ENCODE results near the gene KAT5. TPM values are rescaled to one million over a fixed set of nuclear protein-coding genes. Genes with fewer than 3 reads are reported as not detected.
A peak's percentile ranks its signal among the peaks of the same experiment; 100 is the strongest.

Gene KAT5
- total and polyA plus RNA-seq, 7 experiments from 2014 or later = 36.8 to 133 (median 104) TPM

DNA sequence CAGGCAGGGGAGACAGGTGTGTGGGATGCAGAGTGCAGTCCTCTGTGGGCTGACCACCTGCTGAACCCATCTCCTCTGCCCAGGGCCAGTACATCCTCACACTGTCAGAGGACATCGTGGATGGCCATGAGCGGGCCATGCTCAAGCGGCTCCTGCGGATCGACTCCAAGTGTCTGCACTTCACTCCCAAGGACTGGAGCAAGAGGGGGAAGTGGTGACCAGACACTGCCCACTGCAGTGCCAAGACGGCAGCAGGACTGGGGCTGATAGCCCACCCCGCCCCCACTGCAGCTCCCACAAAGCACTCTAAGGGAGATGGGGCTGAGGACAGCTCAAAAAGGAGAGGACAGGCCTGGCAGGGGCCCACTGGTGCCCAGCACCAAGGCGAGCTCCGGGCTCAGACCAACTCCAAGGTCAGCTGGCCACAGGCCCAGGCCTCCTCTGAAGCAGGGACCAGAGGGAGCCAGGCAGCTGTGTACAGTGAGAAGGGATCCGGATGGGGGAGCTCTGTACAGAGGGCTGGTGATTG, 7.0 kb downstream of the KAT5 start:
- ChIA-PET POLR2A (interaction anchor here (0.6 to 4.8 kb wide), 5 partner anchors 7 to 407 kb away, joined by 3 to 42 read pairs (median 5); partner anchors contain the start of gene KAT5), CTCF (interaction anchor here (1.0 kb wide), 1 partner anchor 91 kb away, joined by 3 read pairs; no protein-coding TSS in a partner anchor)
- H3K27ac Mint-ChIP-seq = peak overlapping the region in 7 of 9 donors; percentile 12 to 89 (median 64)
- peaks cover 20 to 53% (median 37%) of the 10 kb centered on the region in 7 donors for H3K4me1 Mint-ChIP-seq
- no peaks in the 10 kb centered on the region for H3K9me3 Mint-ChIP-seq
- H3K27me3 ChIP-seq (ENCODE audit: control insufficient read depth in 2 of 2, insufficient read depth in 2 of 2, low read length in 2 of 2) = no peaks in the 10 kb centered on the region
- H3K4me3 ChIP-seq (ENCODE audit: low read length) = no peak overlapping the region
- H3K4me3 Mint-ChIP-seq = peak overlapping the region; percentile 83 to 98 (median 92)
- no peaks in the 10 kb centered on the region for H3K9me3 ChIP-seq (ENCODE audit: control insufficient read depth in 2 of 3, low read length in 3 of 3)
- peak overlapping the region; percentile 79 for H3K27ac ChIP-seq (ENCODE audit: low read depth, low read length)
- DNase-seq (no peak), ATAC-seq (no peak)
- intact Hi-C loops (cut with micrococcal nuclease) = no loop called here
- no peaks in the 10 kb centered on the region for H3K27me3 Mint-ChIP-seq
- peaks cover 11 to 59% (median 19%) of the 10 kb centered on the region in 3 experiments for H3K36me3 ChIP-seq (ENCODE audit: control insufficient read depth in 2 of 3, insufficient read depth in 3 of 3, low read length in 3 of 3)
- H3K4me1 ChIP-seq (ENCODE audit: control insufficient read depth in 2 of 2, insufficient read depth in 2 of 2, low read length in 2 of 2) = peaks cover 14 to 16% of the 10 kb centered on the region in 2 donors
- H3K36me3 Mint-ChIP-seq = peaks cover 7 to 33% (median 10%) of the 10 kb centered on the region in 5 donors

DNA sequence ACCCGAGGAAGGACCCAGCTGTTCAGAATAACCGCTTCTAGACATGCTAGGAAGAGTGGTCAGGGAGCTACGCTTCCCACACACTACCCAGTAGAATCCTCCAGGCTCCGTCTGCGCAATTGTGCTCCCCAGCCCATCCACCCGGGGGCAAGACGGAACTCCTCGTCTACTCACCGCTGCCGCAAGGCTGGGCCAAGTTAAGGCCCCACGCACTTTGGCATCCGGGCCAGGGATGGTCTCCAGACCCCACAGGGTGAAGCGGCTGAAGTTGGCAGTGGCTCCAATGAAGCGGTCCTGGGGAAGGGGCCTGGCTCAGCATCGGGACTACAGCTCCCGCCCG, 7.8 kb downstream of the KAT5 start:
- Histone ChIP-seq H3K27me3 (ENCODE audit: control insufficient read depth in 2 of 2, insufficient read depth in 2 of 2, low read length in 2 of 2) (no peaks in the 10 kb centered on the region), H3K36me3 (ENCODE audit: control insufficient read depth in 2 of 3, insufficient read depth in 3 of 3, low read length in 3 of 3) (peaks cover 4 to 51% (median 13%) of the 10 kb centered on the region in 3 experiments), H3K9me3 (ENCODE audit: control insufficient read depth in 2 of 3, low read length in 3 of 3) (no peaks in the 10 kb centered on the region), H3K27ac (ENCODE audit: low read depth, low read length) (peak overlapping the region; percentile 79), H3K4me3 (ENCODE audit: low read length) (peak overlapping the region; percentile 70), H3K4me1 (ENCODE audit: control insufficient read depth in 2 of 2, insufficient read depth in 2 of 2, low read length in 2 of 2) (peaks cover 14 to 16% of the 10 kb centered on the region in 2 donors)
- Mint-ChIP-seq H3K27ac (peak overlapping the region in 7 of 9 donors; percentile 57 to 90 (median 87)), H3K4me3 (peak overlapping the region; percentile 83 to 98 (median 92)), H3K9me3 (no peaks in the 10 kb centered on the region), H3K27me3 (peaks cover 0 to under 1% (median 0%) of the 10 kb centered on the region in 5 donors), H3K4me1 (peaks cover 18 to 46% (median 34%) of the 10 kb centered on the region in 7 donors), H3K36me3 (peaks cover 3 to 27% (median 4%) of the 10 kb centered on the region in 5 donors)
- POLR2A ChIA-PET = interaction anchor here (0.6 to 4.8 kb wide), 7 partner anchors 8 to 406 kb away, joined by 3 to 42 read pairs (median 4); partner anchors contain the start of gene KAT5
- intact Hi-C loops (cut with micrococcal nuclease) = loop anchor here (1.0 kb wide), 4 partner anchors 8 to 282 kb away; partner anchors contain the start of genes BANF1 (in 2 of the 2), CFL1 (in 2 of the 2), EIF1AD (in 2 of the 2) and KAT5 (in 2 of the 2)
- peak; percentile 3 for ATAC-seq
- CTCF ChIA-PET = interaction anchor here (1.7 kb wide), 1 partner anchor 8 kb away, joined by 11 read pairs; the partner anchor contains the start of gene KAT5
- peak in 1 of 9 donors; percentile 26 for DNase-seq

DNA sequence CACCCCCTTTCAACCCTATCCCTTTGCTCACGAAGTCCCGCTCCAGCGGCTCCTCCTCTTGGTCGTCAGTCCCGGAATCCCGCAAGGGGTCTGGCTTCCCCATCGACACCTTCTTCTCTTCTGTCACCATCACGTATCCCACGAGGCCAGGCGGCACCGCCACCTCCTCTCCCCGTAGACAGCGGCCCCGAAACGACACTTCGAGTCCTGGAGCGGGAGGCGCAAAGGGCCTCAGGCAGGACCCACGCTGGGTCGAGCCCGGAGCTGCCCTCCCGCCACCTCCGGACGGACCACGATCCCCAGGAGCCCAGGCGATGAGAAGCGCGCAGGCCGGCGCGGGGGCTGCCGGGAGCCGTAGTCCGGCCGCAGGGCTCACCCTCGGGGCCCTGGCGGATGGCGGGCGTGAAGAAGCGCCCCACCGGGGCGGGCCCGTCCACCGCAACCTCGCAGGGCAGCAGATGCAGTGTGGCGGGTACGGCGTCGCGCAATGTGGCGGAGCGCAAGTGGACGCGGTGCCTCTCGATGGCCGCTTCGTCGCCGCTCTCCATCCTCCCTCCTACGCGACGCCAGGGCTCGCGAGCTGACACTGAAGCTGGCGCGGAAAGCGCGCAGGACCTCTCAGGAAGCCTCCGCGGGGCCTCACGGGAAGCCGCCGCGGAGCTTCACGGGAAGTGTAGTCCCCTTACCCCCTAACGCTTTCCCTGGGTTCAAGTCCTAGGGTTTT, 8.3 kb downstream of the KAT5 start, which contains the start of gene RNASEH2C:
Gene RNASEH2C, minus strand, starts transcription at position 588 of the 724 bp plus-strand sequence. Its CDS starts 40 bp downstream, at position 548.
- Mint-ChIP-seq H3K4me3 (peak within 1 kb of the TSS; percentile 83 to 98 (median 92)), H3K9me3 (no peaks in the 10 kb centered on the region), H3K27ac (peak within 1 kb of the TSS; percentile 57 to 91 (median 88)), H3K36me3 (peaks cover 0 to 23% (median 0%) of the 10 kb centered on the region in 5 donors), H3K27me3 (peaks cover 0 to 2% (median 0%) of the 10 kb centered on the region in 5 donors), H3K4me1 (peaks cover 14 to 41% (median 31%) of the 10 kb centered on the region in 7 donors)
- Histone ChIP-seq H3K36me3 (ENCODE audit: control insufficient read depth in 2 of 3, insufficient read depth in 3 of 3, low read length in 3 of 3) (peaks cover 0 to 46% (median 10%) of the 10 kb centered on the region in 3 experiments), H3K9me3 (ENCODE audit: control insufficient read depth in 2 of 3, low read length in 3 of 3) (no peaks in the 10 kb centered on the region), H3K4me3 (ENCODE audit: low read length) (peak within 1 kb of the TSS; percentile 70), H3K27ac (ENCODE audit: low read depth, low read length) (peak within 1 kb of the TSS; percentile 79), H3K4me1 (ENCODE audit: control insufficient read depth in 2 of 2, insufficient read depth in 2 of 2, low read length in 2 of 2) (peaks cover 14 to 16% of the 10 kb centered on the region in 2 donors), H3K27me3 (ENCODE audit: control insufficient read depth in 2 of 2, insufficient read depth in 2 of 2, low read length in 2 of 2) (no peaks in the 10 kb centered on the region)
- ChIA-PET POLR2A (interaction anchor here (0.7 to 4.8 kb wide), 10 partner anchors 8 to 366 kb away, joined by 3 to 42 read pairs (median 4); partner anchors contain the start of genes CFL1 and KAT5), CTCF (interaction anchor here (0.5 to 1.7 kb wide), 4 partner anchors 9 to 643 kb away, joined by 4 to 11 read pairs (median 4); partner anchors contain the start of genes CCDC85B and KAT5)
- ATAC-seq = peak; percentile 95
- peak; percentile 64 to 83 (median 72) for DNase-seq
- intact Hi-C loops (cut with micrococcal nuclease) = loop anchor here (1.0 kb wide), 4 partner anchors 8 to 282 kb away; partner anchors contain the start of genes BANF1 (in 2 of the 2), CFL1 (in 2 of the 2), EIF1AD (in 2 of the 2) and KAT5 (in 2 of the 2)

DNA sequence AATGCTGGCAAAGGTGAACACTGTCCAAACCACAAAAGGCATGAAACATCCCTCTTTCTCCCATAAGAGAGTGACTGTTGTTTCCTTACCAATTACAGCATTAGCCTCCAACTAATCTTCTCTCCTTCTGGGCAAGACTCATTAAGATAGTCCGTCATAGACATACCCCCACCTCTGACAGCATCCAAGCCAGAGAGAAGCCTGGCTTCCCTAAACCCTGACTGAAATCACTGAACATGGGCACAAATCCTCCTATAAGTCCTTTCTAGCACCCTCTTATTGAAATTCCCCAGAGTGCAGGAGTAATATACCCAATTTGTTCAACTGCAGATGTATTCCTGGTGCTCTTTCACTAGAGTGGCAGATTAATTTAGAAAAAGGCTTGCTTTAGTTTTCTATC, 10.2 kb downstream of the KAT5 start:
- Mint-ChIP-seq H3K27me3 (peaks cover 0 to 5% (median 0%) of the 10 kb centered on the region in 5 donors), H3K4me3 (peak overlapping the region in 7 of 10 donors; percentile 12 to 92 (median 43)), H3K36me3 (peaks cover 0 to 14% (median 0%) of the 10 kb centered on the region in 5 donors), H3K4me1 (peaks cover 14 to 35% (median 28%) of the 10 kb centered on the region in 7 donors), H3K9me3 (no peaks in the 10 kb centered on the region), H3K27ac (peak overlapping the region in 2 of 9 donors; percentile 32 to 40)
- intact Hi-C loops (cut with micrococcal nuclease) = no loop called here
- Histone ChIP-seq H3K9me3 (ENCODE audit: control insufficient read depth in 2 of 3, low read length in 3 of 3) (no peaks in the 10 kb centered on the region), H3K27me3 (ENCODE audit: control insufficient read depth in 2 of 2, insufficient read depth in 2 of 2, low read length in 2 of 2) (no peaks in the 10 kb centered on the region), H3K4me3 (ENCODE audit: low read length) (no peak overlapping the region), H3K4me1 (ENCODE audit: control insufficient read depth in 2 of 2, insufficient read depth in 2 of 2, low read length in 2 of 2) (peaks cover 14 to 16% of the 10 kb centered on the region in 2 donors), H3K36me3 (ENCODE audit: control insufficient read depth in 2 of 3, insufficient read depth in 3 of 3, low read length in 3 of 3) (peaks cover 0 to 29% (median 0%) of the 10 kb centered on the region in 3 experiments), H3K27ac (ENCODE audit: low read depth, low read length) (no peak overlapping the region)
- ATAC-seq = no peak
- DNase-seq = no peak
- CTCF ChIA-PET = interaction anchor here (1.1 to 3.0 kb wide), 2 partner anchors 11 to 96 kb away, joined by 3 to 14 read pairs; partner anchors contain the start of gene KAT5
- POLR2A ChIA-PET = interaction anchor here (0.6 to 4.8 kb wide), 3 partner anchors 10 to 1289 kb away, joined by 3 to 42 read pairs (median 5); partner anchors contain the start of gene KAT5

DNA sequence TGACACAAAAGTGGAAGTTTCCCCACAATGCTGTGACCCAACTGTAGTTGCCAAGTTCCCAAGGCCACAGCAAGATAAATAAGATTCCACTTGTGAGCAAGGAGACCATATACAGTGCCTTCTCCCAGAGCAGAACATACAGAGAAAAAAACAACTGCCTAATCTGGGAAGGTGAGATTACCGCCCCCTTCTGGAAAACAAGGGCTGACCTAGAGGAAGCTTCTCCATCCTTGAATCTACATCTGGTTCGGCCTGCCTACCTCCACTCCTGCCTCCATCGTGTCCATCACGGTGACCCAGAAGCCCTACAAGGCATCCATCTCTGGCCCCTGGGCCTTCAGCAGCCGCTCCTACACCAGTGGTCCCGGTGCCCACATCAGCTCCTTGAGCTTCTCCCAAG, 14.6 kb downstream of the KAT5 start:
- Histone ChIP-seq H3K27me3 (ENCODE audit: control insufficient read depth in 2 of 2, insufficient read depth in 2 of 2, low read length in 2 of 2) (no peaks in the 10 kb centered on the region), H3K36me3 (ENCODE audit: control insufficient read depth in 2 of 3, insufficient read depth in 3 of 3, low read length in 3 of 3) (no peaks in the 10 kb centered on the region), H3K4me3 (ENCODE audit: low read length) (no peak overlapping the region), H3K9me3 (ENCODE audit: control insufficient read depth in 2 of 3, low read length in 3 of 3) (no peaks in the 10 kb centered on the region), H3K27ac (ENCODE audit: low read depth, low read length) (no peak overlapping the region), H3K4me1 (ENCODE audit: control insufficient read depth in 2 of 2, insufficient read depth in 2 of 2, low read length in 2 of 2) (no peaks in the 10 kb centered on the region)
- ChIA-PET CTCF (no interaction called here), POLR2A (interaction anchor here (1.0 kb wide), 1 partner anchor 12 kb away, joined by 3 read pairs; no protein-coding TSS in a partner anchor)
- Mint-ChIP-seq H3K9me3 (no peaks in the 10 kb centered on the region), H3K4me3 (no peak overlapping the region), H3K27me3 (peaks cover 0 to 11% (median 1%) of the 10 kb centered on the region in 5 donors), H3K27ac (no peak overlapping the region), H3K36me3 (no peaks in the 10 kb centered on the region), H3K4me1 (peaks cover 0 to 3% (median 0%) of the 10 kb centered on the region in 7 donors)
- intact Hi-C loops (cut with micrococcal nuclease) = no loop called here
- no peak for DNase-seq
- no peak for ATAC-seq

DNA sequence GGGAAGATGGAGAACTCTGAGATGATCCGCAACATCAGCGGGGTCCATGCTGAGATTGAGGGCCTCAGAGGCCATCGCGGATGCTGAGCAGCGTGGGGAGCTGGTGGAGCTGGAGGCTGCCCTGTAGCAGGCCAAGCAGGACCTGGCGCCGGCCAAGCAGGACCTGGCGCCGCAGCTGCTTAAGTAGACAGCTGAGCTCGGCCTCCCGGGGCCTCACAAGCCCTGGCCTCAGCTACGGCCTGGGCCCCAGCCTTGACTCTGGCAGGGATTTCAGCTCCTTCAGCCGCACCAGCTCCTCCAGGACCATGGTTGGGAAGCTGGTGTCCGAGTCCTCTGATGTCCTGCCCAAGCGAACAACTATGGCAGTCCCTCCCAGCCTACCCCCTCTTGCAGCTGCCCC, 15.8 kb downstream of the KAT5 start:
- peaks cover 0 to 3% (median 0%) of the 10 kb centered on the region in 11 donors for H3K9me3 Mint-ChIP-seq
- intact Hi-C loops (cut with micrococcal nuclease) = no loop called here
- Histone ChIP-seq H3K36me3 (ENCODE audit: control insufficient read depth in 2 of 3, insufficient read depth in 3 of 3, low read length in 3 of 3) (no peaks in the 10 kb centered on the region), H3K27ac (ENCODE audit: low read depth, low read length) (no peak overlapping the region), H3K27me3 (ENCODE audit: control insufficient read depth in 2 of 2, insufficient read depth in 2 of 2, low read length in 2 of 2) (no peaks in the 10 kb centered on the region), H3K4me1 (ENCODE audit: control insufficient read depth in 2 of 2, insufficient read depth in 2 of 2, low read length in 2 of 2) (no peaks in the 10 kb centered on the region), H3K9me3 (ENCODE audit: control insufficient read depth in 2 of 3, low read length in 3 of 3) (no peaks in the 10 kb centered on the region), H3K4me3 (ENCODE audit: low read length) (no peak overlapping the region)
- ATAC-seq (no peak), DNase-seq (no peak)
- H3K4me3 Mint-ChIP-seq = no peak overlapping the region
- H3K27me3 Mint-ChIP-seq = peaks cover 0 to 16% (median 8%) of the 10 kb centered on the region in 5 donors
- peaks cover 0 to 4% (median 0%) of the 10 kb centered on the region in 5 donors for H3K36me3 Mint-ChIP-seq
- ChIA-PET CTCF (interaction anchor here (0.7 kb wide), 1 partner anchor 620 kb away, joined by 3 read pairs; no protein-coding TSS in a partner anchor), POLR2A (interaction anchor here (0.5 kb wide), 1 partner anchor 33 kb away, joined by 4 read pairs; no protein-coding TSS in a partner anchor)
- peaks cover 0 to 2% (median 0%) of the 10 kb centered on the region in 7 donors for H3K4me1 Mint-ChIP-seq
- H3K27ac Mint-ChIP-seq = no peak overlapping the region
